ENCODE measurements around the gene CFTR. TPM values are rescaled to one million over a fixed set of nuclear protein-coding genes. Genes with fewer than 3 reads are reported as not detected.
A peak's percentile ranks its signal among the peaks of the same experiment; 100 is the strongest.

CFTR gene
- total RNA-seq, 1 experiment from 2014 or later, result not detected

DNA sequence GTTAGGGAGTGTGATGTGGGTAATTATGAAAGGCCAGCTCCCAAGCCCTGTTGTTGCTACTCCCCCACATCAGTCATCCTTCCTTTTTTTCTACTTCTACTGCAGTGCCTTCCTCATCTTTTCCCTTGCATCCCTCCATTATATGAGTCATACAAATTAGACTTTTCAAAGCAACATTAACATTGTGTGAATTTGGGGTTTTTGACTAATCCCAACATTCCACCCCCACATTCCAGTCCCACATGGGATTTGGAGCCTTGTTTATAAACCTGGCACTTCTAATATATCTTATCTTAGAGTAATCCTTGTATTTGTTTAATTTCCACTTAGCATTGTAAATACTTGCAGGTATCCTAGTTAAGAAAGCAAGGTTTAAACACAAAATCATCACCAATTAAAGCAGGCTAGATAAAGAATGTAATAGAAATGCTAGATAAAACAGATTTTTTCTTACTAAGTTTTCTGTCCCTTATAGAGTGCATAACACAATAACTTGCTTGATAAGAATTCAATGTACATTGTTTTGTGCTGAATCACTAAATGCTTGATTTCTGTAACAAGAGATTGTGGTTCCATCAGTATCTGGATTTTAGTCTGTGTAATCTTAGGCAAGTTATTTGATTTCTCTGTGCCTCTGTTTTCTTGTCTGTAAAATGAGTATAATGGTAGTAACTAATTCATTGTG, 165.8 kb downstream of the CFTR start:
- DNase-seq (ENCODE audit: low read depth), result peak; percentile 81

DNA sequence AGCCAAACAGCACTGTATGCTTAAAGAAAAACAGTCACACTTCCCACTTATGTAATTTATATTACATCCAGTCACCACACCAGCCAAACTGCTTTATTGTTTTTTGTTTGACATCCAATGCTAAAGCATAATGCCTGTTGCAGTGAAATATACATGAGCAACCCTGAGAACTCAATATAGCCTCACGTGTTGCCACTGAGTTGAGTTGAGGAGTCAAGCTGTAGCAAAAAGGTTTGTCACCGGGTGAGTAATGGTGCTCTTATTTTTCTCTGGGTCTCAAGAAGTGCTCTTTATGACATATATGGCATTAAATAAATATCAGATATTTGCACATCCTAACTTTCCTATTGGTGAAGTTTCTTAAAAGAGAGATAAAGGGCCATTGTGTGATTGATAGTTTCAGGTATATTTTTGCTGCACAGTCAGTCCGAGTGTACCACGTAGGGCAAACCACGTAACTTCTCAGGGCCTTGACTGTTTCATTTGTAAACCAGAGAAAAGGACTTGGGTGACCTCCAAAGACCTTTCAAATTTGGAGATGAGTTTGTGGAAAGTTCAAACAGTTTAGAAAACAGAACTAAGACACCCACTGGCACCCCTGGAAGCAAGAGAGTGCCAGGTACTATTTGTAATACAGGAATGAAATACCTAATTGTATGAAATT, 168.5 kb downstream of the CFTR start:
- DNase-seq (ENCODE audit: low read depth), result no peak

DNA sequence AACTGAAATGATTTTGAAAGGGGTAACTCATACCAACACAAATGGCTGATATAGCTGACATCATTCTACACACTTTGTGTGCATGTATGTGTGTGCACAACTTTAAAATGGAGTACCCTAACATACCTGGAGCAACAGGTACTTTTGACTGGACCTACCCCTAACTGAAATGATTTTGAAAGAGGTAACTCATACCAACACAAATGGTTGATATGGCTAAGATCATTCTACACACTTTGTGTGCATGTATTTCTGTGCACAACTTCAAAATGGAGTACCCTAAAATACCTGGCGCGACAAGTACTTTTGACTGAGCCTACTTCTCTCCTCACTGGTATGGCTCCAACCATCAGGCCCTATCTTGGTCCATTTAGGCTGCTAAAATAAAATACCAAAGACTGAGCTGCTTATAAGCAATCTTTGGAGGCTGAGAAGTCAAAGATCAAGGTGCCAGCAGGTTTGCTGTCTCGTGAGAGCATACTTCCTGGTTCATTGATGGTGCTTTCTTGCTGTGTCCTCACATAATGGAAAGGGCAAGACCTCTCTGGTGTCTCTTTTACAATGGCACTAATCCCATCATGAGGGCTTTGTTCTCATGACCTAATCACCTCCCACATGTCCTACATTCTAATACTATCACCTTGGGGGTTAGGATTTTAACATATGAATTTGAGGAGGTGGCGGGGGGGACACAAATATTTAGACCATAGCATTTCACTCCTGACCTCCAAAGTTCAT, 173.3 kb downstream of the CFTR start:
- no peak for DNase-seq (ENCODE audit: low read depth)

DNA sequence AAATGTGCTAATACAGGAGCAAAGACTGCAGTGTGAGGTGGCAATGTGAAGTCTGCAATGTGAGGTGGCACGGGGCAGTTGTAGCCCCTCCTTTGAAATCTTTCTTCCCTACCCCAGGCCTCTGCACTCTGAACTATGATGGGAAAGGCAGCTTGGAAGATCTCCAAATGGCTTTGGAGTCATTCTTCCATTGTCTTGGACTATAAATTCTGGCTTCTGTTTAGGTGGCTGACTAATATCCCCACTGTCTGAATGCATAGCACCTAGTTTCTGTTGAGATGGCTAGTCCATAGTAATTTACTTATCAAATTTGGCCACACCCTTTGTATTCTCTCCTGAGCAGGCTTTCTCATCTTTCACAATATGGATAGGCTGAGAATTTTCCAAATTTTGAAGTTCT, 175.0 kb downstream of the CFTR start:
- peak; percentile 32 for DNase-seq (ENCODE audit: low read depth)

DNA sequence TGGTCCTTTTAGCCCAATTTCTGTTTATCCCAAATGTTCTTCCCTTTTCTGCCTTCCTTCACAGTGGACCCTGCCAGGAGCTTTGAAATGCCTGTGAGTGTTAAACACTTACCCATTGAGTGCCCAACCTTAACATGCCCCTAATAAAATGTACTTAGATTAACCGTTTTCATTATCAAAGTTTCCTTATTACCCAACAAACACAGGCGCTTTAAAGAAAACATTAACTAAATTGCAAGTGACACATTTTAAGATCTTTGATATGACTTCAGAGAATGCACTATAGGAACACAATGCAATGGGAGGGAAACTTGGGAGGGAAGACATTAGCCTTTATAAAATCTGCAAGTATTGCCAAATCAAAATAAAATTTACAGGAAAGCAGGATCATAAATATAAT, 177.0 kb downstream of the CFTR start:
- no peak for DNase-seq (ENCODE audit: low read depth)

DNA sequence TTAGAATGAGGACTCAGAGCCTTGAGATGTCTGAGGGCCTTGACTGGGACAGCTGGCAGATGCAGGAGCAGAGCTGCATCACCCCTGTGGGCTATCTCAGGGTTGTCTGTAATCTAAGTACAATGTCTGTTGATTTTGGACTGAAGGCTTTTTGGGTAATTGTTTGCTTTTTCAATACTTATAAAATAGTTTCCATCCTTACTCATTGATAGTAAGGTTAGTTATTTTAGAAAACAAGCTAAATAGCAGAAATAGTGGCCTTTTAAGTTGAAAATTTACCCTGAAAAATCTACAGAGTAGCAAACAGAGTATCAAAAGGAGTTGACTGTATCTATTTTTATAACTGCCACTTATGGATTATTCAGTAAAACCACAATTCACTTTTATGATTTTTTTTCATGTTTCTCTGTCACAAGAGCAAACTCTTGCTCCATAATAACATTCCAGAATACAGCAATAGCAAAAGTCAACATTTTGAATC, 179.7 kb downstream of the CFTR start:
- DNase-seq (ENCODE audit: low read depth), result no peak

DNA sequence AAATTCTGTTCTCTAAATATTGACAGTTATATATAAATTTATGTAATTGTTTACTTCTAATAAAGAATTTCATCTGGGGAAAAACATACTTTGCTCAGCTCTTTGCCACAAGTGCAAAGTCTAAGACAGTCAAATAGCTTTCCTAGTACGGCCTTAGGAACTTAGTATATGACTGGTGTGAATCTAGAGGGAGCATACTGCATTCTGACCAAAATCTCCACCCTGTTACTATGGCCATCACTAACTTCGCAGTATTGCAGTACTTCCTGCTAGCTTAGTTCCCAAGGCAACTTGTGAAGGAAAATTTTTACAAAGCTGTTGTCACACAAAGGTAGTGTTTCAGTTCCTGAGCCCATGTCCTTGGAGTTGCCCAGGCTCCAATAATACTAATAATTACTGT, 181.5 kb downstream of the CFTR start:
- DNase-seq (ENCODE audit: low read depth), result no peak

DNA sequence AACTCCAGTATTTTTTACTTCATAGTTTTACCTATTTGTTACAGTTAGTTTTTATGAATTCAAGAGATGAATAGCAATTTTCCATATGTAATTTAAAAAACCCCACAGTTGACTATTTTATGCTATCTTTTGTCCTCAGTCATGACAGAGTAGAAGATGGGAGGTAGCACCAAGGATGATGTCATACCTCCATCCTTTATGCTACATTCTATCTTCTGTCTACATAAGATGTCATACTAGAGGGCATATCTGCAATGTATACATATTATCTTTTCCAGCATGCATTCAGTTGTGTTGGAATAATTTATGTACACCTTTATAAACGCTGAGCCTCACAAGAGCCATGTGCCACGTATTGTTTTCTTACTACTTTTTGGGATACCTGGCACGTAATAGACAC, 184.2 kb downstream of the CFTR start:
- no peak for DNase-seq (ENCODE audit: low read depth)

DNA sequence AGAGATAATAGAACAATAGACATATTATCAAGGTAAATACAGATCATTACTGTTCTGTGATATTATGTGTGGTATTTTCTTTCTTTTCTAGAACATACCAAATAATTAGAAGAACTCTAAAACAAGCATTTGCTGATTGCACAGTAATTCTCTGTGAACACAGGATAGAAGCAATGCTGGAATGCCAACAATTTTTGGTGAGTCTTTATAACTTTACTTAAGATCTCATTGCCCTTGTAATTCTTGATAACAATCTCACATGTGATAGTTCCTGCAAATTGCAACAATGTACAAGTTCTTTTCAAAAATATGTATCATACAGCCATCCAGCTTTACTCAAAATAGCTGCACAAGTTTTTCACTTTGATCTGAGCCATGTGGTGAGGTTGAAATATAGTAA, 185.5 kb downstream of the CFTR start:
- DNase-seq (ENCODE audit: low read depth), result no peak

DNA sequence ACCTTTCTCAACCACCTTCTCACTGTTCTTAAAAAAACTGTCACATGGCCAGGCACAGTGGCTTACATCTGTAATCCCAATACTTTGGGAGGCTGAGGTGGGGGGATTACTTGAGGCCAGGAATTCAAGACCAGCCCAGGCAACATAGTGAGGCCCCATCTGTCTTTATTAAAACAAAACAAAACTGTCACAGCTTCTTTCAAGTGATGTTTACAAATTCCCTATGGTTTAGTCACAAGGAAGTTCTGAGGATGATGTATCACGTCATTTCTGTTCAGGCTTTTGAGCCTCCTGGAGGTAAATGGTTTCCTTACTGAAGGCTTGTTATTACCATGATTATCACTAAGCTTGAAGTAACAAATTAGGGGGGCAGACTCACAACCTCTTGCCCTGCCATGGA, 186.2 kb downstream of the CFTR start:
- DNase-seq (ENCODE audit: low read depth), result peak; percentile 65

DNA sequence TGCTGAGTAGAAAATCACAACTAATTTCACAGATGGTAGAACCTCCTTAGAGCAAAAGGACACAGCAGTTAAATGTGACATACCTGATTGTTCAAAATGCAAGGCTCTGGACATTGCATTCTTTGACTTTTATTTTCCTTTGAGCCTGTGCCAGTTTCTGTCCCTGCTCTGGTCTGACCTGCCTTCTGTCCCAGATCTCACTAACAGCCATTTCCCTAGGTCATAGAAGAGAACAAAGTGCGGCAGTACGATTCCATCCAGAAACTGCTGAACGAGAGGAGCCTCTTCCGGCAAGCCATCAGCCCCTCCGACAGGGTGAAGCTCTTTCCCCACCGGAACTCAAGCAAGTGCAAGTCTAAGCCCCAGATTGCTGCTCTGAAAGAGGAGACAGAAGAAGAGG, 186.9 kb downstream of the CFTR start:
- no peak for DNase-seq (ENCODE audit: low read depth)

DNA sequence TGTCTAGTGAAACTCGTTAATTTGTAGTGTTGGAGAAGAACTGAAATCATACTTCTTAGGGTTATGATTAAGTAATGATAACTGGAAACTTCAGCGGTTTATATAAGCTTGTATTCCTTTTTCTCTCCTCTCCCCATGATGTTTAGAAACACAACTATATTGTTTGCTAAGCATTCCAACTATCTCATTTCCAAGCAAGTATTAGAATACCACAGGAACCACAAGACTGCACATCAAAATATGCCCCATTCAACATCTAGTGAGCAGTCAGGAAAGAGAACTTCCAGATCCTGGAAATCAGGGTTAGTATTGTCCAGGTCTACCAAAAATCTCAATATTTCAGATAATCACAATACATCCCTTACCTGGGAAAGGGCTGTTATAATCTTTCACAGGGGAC, 187.6 kb downstream of the CFTR start:
- DNase-seq (ENCODE audit: low read depth), result no peak

DNA sequence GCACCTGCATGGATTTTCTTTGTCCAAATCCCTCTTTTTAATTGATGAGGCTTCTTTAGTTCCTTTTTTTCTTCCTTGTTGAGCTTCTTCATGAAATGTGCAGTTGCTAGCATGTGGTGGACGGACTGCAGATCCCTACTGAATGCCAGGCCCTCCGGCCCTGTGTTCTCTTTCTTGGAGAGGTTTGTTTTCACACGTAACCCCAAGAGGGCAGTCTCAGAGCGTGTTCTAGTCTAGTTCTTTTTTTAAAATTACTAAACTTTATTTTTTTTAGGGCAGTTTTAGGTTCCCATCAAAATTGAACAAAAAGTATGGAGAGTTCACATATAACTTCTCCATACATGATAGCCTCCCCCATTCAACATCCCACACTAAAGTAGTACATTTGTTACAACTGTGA, 190.0 kb downstream of the CFTR start:
- no peak for DNase-seq (ENCODE audit: low read depth)

DNA sequence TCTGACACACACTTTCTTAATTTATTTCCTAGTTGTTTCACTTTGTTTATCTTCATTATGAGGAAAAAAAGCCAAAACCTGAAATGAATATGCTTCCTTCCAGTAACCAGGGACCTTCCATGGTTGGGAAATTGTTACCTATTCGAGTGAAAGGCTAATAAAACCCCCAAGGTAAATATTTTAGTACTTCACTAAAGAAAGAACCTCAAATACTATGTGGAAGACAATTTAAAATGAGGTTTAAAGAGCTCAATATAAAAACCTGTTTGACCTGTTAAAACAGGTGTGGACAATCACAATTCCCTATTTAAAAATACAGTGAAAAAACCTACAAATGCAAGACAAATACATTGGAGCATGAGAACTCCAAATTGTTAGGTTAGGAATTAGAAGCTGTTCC, 192.6 kb downstream of the CFTR start:
- no peak for DNase-seq (ENCODE audit: low read depth)

DNA sequence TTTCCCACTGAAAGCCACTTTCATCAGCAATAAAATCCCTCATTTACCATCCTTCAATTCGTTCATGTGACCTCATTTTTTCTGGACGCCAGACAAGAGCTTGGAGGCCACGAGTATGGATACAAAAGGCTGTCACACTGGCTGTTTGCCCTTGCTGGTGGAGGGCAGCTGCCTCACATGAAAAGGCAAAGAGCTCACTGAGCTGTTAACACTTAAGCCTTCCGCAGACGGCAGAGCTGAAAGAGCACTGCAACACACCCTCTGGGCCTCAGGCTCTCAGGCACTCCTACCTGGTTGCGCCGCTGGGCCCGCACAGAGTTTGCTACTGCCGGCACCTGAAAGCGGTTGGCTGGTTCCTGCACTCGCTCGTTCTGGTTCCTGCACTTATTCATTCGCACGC, 193.5 kb downstream of the CFTR start:
- no peak for DNase-seq (ENCODE audit: low read depth)

DNA sequence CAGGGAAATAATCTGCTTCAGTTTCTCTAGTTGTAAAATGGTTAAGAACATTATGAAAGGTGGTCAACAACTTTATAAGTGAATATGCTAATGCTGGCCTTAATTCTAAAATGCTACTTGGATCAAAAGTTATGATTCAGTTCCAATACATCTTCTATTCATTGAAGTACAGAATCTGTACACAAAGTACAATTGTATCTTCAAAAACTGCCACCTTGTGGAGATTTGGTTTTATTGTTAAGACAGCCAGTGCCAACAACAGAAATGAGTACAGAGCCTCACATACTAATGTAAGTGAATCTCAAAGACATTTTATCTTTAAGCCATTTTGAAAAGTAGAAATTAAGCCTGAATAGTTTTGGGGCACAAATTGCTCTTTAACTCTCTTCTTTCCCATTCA, 194.0 kb downstream of the CFTR start:
- DNase-seq (ENCODE audit: low read depth), result peak; percentile 35

DNA sequence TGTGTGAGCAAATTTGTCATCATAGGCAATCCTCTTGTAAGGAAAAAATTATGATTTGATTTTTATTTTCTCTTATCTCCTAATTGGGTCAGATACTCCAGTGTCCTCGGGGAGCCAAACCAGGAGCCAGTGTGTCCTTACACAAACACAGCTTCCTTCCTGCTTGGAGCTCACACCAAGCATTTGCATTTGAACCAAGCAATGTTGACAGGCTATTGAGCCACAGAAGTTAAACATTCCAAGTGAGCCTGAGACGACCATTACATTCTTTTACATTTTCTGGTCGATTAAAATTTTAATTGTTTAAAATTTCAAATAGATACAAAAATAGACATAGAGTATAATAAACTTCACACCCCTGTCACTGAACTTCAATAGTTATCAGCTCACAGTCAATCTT, 194.8 kb downstream of the CFTR start:
- no peak for DNase-seq (ENCODE audit: low read depth)

DNA sequence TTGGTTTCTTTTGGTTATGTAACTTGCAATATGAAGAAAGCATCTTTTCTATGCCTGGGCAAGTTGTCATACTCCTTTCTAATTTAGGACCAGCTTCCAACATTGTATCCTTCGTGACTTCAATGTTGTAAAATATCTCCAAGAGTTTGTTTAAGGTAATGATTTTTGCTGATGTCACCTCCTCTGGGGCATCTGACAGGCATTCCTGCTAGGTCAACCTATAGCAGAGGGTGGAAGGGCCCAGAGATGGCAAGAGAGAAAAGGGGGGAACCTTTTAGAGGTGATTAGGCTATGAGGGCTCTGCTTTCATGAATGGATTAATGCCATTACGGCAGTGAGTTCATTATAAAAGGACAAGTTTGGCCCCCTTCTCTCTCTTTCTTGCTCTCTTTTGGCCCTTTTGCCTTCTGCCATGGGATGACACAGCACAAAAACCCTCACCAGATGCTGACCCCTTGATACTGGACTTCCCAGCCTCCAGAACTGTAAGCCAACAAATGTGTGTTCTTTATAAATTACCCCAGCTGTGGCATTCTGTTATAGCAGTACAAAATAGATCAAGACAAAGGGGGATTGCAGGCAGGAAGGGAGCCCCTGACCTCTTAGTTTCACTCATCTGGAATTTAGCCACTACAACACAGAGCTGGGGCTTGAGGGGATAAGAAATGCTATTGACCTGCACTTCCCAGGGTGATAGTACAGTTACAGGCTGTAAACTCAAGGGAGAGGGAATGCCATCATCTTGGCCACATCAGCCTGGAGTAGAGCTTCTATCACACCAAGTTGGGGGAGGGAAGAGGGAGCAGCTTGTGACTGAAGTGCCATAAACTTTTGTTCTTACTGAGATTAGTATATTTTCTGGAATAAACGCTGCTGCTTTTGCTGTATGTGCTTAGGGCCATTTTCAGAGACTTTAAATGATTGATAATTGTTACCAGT, 195.9 kb downstream of the CFTR start:
- DNase-seq (ENCODE audit: low read depth), result no peak

DNA sequence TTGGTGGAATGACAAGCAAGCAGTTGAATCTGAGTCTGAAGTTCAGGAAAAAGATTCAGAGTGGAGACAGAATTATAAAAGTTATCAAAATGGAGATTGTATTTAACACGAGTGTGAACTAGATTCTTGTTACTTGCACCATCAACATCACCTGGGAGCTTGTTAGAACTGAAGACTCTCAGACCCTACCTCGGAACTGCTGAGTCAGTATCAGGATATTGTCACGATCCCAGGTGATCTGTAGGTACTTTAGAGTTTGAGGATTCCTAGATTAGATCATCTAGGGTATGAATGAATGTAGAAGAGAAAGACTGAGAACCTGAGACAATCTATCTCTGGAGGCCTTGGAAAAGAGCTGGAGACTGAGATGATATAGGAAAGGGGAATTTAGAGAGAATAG, 199.3 kb downstream of the CFTR start:
- no peak for DNase-seq (ENCODE audit: low read depth)

DNA sequence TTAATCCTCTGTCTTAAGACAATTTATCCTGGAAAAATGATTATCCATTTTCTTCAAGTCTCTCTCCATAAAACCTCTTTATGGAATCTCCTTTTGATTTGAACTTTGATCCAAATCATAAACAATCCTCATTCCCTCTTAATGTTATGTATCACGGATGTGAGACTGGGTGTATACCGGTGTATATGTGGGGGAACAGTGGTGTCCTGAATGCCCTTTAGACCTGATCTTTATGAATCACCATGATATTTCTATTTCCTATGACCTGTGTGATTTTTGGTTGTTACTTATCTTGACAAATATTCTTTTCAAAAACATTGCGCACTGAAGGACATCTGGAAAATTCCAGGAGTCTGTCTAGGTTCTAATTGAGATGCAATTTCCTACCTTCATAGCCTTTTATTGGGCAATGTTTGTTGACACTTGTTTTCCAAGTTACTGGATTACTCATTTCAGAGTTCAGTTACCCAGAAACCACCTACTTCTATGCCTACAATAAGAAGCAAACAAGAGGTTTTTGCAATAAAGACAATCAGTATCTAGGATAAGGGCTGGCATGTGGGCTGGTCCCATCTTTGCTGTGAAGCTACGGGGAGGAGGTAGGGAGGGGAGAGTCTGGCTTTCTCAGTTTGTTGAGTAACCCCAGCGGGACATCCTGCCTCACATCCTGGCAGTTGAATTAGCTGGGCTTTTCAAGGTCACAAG, 203.0 kb downstream of the CFTR start:
- peak; percentile 46 for DNase-seq (ENCODE audit: low read depth)

All from HT1080 (cell line).